DOHH2 (cell line): ENCODE results near the gene ZDHHC12.

ENCODE experiments used
- CTCF ChIP-seq: fragments of 200-600 bp; sonication (generic); IDR thresholded peaks from one replicate; pipeline ENCODE4 v1.5.1; 2014; ENCODE audit warnings: antibody characterized with exemption, mild to moderate bottlenecking, low read depth, low read length; ENCODE audit not compliant: poor library complexity, severe bottlenecking
- EZH2phosphoT487 ChIP-seq: fragments of 200-600 bp; sonication (generic); IDR thresholded peaks from 2 replicates; pipeline ENCODE4 v1.6.1; 2017; ENCODE audit warnings: borderline replicate concordance, mild to moderate bottlenecking, antibody characterized with exemption, low read length, moderate library complexity, mixed read lengths

GRCh38 chr9:128694344-128694743, 29.6 kb downstream of the ZDHHC12 start:
- no peak for TF ChIP-seq CTCF
- TF ChIP-seq EZH2phosphoT487, result no peak
